ENCODE data around the gene PRKD1. TPM values are rescaled to one million over a fixed set of nuclear protein-coding genes. Genes with fewer than 3 reads are reported as not detected.

PRKD1 gene
- total and polyA plus RNA-seq, 2 of the 13 experiments (the other 11 are each of a cell fraction or from before 2014, with no cell fraction given), result 0.22 to 1.3 TPM

DNA sequence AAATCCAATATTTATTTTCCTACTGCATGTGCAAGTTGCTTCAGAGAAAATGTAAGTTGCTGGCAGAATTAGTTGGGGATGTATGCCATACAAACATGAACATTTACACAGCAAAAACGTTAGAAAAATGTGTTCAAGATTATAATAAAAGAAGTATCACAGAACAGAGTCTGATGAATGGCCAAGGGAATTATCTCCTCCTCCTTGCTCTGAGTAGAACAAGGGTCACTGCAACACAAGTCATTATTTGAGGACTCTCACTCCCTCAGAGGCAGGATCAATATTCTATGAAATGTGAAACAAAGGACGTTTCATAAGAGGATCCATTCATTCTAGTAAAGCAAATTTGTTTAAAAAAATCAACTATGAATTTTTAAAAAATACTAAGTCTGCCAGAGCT lies 177.8 kb downstream of the PRKD1 start:
- H3K9me3 ChIP-seq (ENCODE audit: low read length), result peaks cover 89% of the 10 kb centered on the region
- no peaks in the 10 kb centered on the region for H4K20me1 ChIP-seq (ENCODE audit: insufficient read depth, low read length)
- in situ Hi-C loops (cut with HindIII; ENCODE audit: extremely low pct_ligation_motif_present, low pct_unique_long_range_greater_than_20kb) (no loop called here), intact Hi-C loops (cut with micrococcal nuclease; ENCODE audit: unreplicated experiment) (no loop called here)
- no peaks in the 10 kb centered on the region for H3K36me3 ChIP-seq (replicated peaks in 1 of 2; ENCODE audit: control insufficient read depth in 1 of 2, insufficient read depth in 2 of 2, low read length in 2 of 2)
- no TSS peak for BruUV-seq (replicated peaks)
- POLR2A ChIA-PET, result no interaction called here
- no peak overlapping the region for H3K4me2 ChIP-seq (ENCODE audit: low read depth, low read length)
- no peaks in the 10 kb centered on the region for H3K27me3 ChIP-seq (ENCODE audit: control insufficient read depth in 1 of 2, insufficient read depth in 2 of 2, low read length in 2 of 2)
- no peak overlapping the region for H3K27ac ChIP-seq (ENCODE audit: extremely low read length, insufficient read depth, low read length)
- CTCF ChIA-PET (ENCODE audit: low intra/inter-chr PET ratio, low total read pairs), result no interaction called here
- no peaks in the 10 kb centered on the region for H3K4me1 ChIP-seq (ENCODE audit: insufficient read depth, low read length)
- H3K4me3 ChIP-seq (replicated peaks in 1 of 3; ENCODE audit: insufficient read depth in 1 of 3, low read depth in 2 of 3, low read length in 3 of 3), result no peak overlapping the region
- under 1% methylated on average over 2 of the region's 2 CpGs for WGBS (ENCODE audit: low lambda C conversion rate)
- H3K9ac ChIP-seq (ENCODE audit: insufficient read depth, low read depth, low read length), result no peak overlapping the region
- no peak for ATAC-seq
- H3K79me2 ChIP-seq (ENCODE audit: insufficient read depth, low read length), result no peaks in the 10 kb centered on the region
- FAIRE-seq, result no peak
- H2AFZ ChIP-seq (ENCODE audit: low read length), result no peak overlapping the region
- no peak for DNase-seq (ENCODE audit: low spot score)
- TF ChIP-seq ATM (IDR thresholded peaks at IDR 0.05; ENCODE audit: borderline replicate concordance) (no peak), FOXP1 (IDR thresholded peaks at IDR 0.05) (no peak), FOXP1 (CRISPR knock-in tag; IDR thresholded peaks at IDR 0.05) (no peak), IKZF1 (IDR thresholded peaks at IDR 0.05) (no peak), ZMAT3 (CRISPR knock-in tag; conservative IDR thresholded peaks at IDR 0.05) (no peak), ZNF569 (CRISPR knock-in tag; IDR thresholded peaks at IDR 0.05; ENCODE audit: borderline replicate concordance) (no peak), ZFP41 (CRISPR knock-in tag; IDR thresholded peaks at IDR 0.05; ENCODE audit: borderline replicate concordance) (no peak), NR2C2 (CRISPR knock-in tag; IDR thresholded peaks at IDR 0.05; ENCODE audit: borderline replicate concordance) (no peak), U2AF1 (optimal IDR thresholded peaks at IDR 0.05; ENCODE audit: low read depth, low read length) (no peak)
- TF ChIP-seq, protein P1, sequence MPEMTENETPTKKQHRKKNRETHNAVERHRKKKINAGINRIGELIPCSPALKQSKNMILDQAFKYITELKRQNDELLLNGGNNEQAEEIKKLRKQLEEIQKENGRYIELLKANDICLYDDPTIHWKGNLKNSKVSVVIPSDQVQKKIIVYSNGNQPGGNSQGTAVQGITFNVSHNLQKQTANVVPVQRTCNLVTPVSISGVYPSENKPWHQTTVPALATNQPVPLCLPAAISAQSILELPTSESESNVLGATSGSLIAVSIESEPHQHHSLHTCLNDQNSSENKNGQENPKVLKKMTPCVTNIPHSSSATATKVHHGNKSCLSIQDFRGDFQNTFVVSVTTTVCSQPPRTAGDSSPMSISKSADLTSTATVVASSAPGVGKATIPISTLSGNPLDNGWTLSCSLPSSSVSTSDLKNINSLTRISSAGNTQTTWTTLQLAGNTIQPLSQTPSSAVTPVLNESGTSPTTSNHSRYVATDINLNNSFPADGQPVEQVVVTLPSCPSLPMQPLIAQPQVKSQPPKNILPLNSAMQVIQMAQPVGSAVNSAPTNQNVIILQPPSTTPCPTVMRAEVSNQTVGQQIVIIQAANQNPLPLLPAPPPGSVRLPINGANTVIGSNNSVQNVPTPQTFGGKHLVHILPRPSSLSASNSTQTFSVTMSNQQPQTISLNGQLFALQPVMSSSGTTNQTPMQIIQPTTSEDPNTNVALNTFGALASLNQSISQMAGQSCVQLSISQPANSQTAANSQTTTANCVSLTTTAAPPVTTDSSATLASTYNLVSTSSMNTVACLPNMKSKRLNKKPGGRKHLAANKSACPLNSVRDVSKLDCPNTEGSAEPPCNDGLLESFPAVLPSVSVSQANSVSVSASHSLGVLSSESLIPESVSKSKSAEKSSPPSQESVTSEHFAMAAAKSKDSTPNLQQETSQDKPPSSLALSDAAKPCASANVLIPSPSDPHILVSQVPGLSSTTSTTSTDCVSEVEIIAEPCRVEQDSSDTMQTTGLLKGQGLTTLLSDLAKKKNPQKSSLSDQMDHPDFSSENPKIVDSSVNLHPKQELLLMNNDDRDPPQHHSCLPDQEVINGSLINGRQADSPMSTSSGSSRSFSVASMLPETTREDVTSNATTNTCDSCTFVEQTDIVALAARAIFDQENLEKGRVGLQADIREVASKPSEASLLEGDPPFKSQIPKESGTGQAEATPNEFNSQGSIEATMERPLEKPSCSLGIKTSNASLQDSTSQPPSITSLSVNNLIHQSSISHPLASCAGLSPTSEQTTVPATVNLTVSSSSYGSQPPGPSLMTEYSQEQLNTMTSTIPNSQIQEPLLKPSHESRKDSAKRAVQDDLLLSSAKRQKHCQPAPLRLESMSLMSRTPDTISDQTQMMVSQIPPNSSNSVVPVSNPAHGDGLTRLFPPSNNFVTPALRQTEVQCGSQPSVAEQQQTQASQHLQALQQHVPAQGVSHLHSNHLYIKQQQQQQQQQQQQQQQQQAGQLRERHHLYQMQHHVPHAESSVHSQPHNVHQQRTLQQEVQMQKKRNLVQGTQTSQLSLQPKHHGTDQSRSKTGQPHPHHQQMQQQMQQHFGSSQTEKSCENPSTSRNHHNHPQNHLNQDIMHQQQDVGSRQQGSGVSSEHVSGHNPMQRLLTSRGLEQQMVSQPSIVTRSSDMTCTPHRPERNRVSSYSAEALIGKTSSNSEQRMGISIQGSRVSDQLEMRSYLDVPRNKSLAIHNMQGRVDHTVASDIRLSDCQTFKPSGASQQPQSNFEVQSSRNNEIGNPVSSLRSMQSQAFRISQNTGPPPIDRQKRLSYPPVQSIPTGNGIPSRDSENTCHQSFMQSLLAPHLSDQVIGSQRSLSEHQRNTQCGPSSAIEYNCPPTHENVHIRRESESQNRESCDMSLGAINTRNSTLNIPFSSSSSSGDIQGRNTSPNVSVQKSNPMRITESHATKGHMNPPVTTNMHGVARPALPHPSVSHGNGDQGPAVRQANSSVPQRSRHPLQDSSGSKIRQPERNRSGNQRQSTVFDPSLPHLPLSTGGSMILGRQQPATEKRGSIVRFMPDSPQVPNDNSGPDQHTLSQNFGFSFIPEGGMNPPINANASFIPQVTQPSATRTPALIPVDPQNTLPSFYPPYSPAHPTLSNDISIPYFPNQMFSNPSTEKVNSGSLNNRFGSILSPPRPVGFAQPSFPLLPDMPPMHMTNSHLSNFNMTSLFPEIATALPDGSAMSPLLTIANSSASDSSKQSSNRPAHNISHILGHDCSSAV (CRISPR knock-in tag; IDR thresholded peaks at IDR 0.05; ENCODE audit: borderline replicate concordance), result no peak
- TF ChIP-seq, protein P2, sequence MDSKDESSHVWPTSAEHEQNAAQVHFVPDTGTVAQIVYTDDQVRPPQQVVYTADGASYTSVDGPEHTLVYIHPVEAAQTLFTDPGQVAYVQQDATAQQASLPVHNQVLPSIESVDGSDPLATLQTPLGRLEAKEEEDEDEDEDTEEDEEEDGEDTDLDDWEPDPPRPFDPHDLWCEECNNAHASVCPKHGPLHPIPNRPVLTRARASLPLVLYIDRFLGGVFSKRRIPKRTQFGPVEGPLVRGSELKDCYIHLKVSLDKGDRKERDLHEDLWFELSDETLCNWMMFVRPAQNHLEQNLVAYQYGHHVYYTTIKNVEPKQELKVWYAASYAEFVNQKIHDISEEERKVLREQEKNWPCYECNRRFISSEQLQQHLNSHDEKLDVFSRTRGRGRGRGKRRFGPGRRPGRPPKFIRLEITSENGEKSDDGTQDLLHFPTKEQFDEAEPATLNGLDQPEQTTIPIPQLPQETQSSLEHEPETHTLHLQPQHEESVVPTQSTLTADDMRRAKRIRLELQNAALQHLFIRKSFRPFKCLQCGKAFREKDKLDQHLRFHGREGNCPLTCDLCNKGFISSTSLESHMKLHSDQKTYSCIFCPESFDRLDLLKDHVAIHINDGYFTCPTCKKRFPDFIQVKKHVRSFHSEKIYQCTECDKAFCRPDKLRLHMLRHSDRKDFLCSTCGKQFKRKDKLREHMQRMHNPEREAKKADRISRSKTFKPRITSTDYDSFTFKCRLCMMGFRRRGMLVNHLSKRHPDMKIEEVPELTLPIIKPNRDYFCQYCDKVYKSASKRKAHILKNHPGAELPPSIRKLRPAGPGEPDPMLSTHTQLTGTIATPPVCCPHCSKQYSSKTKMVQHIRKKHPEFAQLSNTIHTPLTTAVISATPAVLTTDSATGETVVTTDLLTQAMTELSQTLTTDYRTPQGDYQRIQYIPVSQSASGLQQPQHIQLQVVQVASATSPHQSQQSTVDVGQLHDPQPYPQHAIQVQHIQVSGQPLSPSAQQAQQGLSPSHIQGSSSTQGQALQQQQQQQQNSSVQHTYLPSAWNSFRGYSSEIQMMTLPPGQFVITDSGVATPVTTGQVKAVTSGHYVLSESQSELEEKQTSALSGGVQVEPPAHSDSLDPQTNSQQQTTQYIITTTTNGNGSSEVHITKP (CRISPR knock-in tag; IDR thresholded peaks at IDR 0.05; ENCODE audit: low read depth), result no peak
- TF ChIP-seq, protein P3, sequence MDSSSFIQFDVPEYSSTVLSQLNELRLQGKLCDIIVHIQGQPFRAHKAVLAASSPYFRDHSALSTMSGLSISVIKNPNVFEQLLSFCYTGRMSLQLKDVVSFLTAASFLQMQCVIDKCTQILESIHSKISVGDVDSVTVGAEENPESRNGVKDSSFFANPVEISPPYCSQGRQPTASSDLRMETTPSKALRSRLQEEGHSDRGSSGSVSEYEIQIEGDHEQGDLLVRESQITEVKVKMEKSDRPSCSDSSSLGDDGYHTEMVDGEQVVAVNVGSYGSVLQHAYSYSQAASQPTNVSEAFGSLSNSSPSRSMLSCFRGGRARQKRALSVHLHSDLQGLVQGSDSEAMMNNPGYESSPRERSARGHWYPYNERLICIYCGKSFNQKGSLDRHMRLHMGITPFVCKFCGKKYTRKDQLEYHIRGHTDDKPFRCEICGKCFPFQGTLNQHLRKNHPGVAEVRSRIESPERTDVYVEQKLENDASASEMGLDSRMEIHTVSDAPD (CRISPR knock-in tag; IDR thresholded peaks at IDR 0.05), result no peak
- TF ChIP-seq, protein P4, sequence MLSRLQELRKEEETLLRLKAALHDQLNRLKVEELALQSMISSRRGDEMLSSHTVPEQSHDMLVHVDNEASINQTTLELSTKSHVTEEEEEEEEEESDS (CRISPR knock-in tag; IDR thresholded peaks at IDR 0.05; ENCODE audit: borderline replicate concordance), result no peak

Measured in HepG2 (cell line).